KMS-11 (cell line): Measurements from ENCODE around the gene TRPV5.

Source experiments
- H2AFZ ChIP-seq: fragments of 200-600 bp; sonication (generic); 2 replicates; pipeline ENCODE4 v1.6.1; 2016; ENCODE audit warnings: antibody characterized with exemption, mixed run types, low read depth
- H3K27ac ChIP-seq: fragments of 200-600 bp; sonication (generic); 2 replicates; pipeline ENCODE4 v1.6.1; 2016; ENCODE audit warnings: mild to moderate bottlenecking, mixed run types
- H3K27me3 ChIP-seq: fragments of 200-600 bp; sonication (generic); 2 replicates; pipeline ENCODE4 v1.6.1; 2017; ENCODE audit warnings: mild to moderate bottlenecking, low read depth, mixed run types, moderate library complexity; ENCODE audit not compliant: insufficient read depth
- H3K36me3 ChIP-seq: fragments of 200-600 bp; sonication (generic); 2 replicates; pipeline ENCODE4 v1.6.1; 2017; ENCODE audit warnings: mild to moderate bottlenecking, mixed run types; ENCODE audit not compliant: insufficient read depth
- H3K4me1 ChIP-seq: fragments of 200-600 bp; sonication (generic); 2 replicates; pipeline ENCODE4 v1.6.1; 2016; ENCODE audit warnings: mild to moderate bottlenecking, low read depth, mixed run types; ENCODE audit not compliant: poor library complexity, severe bottlenecking
- H3K4me2 ChIP-seq: fragments of 200-600 bp; sonication (generic); 2 replicates; pipeline ENCODE4 v1.7.0; 2016; ENCODE audit warnings: mild to moderate bottlenecking, mixed run types
- H3K4me3 ChIP-seq: fragments of 200-600 bp; sonication (generic); IDR thresholded peaks from 2 replicates; pipeline ENCODE4 v1.6.1; 2017; ENCODE audit warnings: low read depth, low read length, mixed read lengths; ENCODE audit not compliant: insufficient read depth
- H3K79me2 ChIP-seq: fragments of 200-600 bp; sonication (generic); 2 replicates; pipeline ENCODE4 v1.6.1; 2016; ENCODE audit warnings: low read depth, mixed run types; ENCODE audit not compliant: insufficient read depth
- H3K9ac ChIP-seq: fragments of 200-600 bp; sonication (generic); 2 replicates; pipeline ENCODE4 v1.6.1; 2016; ENCODE audit warnings: mild to moderate bottlenecking, mixed run types
- H4K20me1 ChIP-seq: fragments of 200-600 bp; sonication (generic); 2 replicates; pipeline ENCODE4 v1.6.1; 2016; ENCODE audit warnings: mild to moderate bottlenecking, mixed run types; ENCODE audit not compliant: insufficient read depth
- TF ChIP-seq, protein P1 (sequence below): fragments of 200-600 bp; sonication (generic); conservative IDR thresholded peaks from 2 replicates; pipeline ENCODE4 v1.6.1; 2017; ENCODE audit warnings: low read depth, mild to moderate bottlenecking, antibody characterized with exemption, low read length, moderate library complexity, mixed read lengths

TRPV5 gene

DNA sequence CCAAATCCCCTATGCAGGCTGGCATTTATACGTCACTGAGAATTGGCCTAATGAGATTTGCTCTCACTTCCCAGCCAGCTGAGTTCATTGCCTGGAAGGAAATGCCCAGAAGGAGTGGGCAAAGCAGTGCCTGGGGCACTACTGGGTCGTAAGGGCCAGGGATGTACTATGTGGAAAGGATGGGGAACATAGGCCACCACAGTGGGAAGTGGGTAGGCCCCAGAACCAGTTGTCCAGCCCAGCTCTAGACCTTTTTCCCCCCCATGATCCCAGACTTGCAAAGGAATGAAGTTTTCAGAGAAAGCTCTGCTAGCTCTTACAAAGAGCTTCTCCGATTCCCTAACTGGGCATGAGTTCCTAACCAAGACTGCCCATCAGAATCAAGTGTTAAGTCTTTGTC, 13.9 kb downstream of the TRPV5 start:
- H4K20me1 ChIP-seq: no peaks in the 10 kb centered on the region
- H3K9ac ChIP-seq: no peak overlapping the region
- no peaks in the 10 kb centered on the region for H3K4me1 ChIP-seq

DNA sequence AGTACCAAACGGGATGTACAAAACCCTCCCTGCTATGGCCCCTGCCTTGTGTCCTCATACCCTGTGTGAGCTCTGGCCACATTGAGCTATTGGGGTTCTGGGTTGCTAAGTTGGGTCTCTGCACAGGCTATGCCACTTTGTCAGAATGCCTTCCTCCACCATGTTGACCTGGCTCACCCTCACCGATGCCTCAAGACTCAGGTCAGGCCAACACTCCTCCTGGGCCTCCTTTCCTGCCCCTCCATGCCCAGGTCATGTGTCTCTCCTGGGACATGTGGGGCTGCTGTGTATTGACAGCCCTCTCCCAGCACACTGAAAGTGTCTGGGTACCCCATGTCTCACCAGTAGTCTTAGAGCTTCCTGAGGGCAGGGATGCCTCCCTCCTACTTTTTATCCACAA, 14.6 kb downstream of the TRPV5 start:
- no peaks in the 10 kb centered on the region for H3K79me2 ChIP-seq
- no peaks in the 10 kb centered on the region for H3K4me1 ChIP-seq
- H3K4me2 ChIP-seq: no peak overlapping the region
- no peak overlapping the region for H3K9ac ChIP-seq
- no peaks in the 10 kb centered on the region for H3K36me3 ChIP-seq
- H2AFZ ChIP-seq: no peak overlapping the region
- H3K27ac ChIP-seq: no peak overlapping the region
- H4K20me1 ChIP-seq: no peaks in the 10 kb centered on the region
- H3K27me3 ChIP-seq: no peaks in the 10 kb centered on the region
- H3K4me3 ChIP-seq: no peak overlapping the region
- TF ChIP-seq, protein P1, sequence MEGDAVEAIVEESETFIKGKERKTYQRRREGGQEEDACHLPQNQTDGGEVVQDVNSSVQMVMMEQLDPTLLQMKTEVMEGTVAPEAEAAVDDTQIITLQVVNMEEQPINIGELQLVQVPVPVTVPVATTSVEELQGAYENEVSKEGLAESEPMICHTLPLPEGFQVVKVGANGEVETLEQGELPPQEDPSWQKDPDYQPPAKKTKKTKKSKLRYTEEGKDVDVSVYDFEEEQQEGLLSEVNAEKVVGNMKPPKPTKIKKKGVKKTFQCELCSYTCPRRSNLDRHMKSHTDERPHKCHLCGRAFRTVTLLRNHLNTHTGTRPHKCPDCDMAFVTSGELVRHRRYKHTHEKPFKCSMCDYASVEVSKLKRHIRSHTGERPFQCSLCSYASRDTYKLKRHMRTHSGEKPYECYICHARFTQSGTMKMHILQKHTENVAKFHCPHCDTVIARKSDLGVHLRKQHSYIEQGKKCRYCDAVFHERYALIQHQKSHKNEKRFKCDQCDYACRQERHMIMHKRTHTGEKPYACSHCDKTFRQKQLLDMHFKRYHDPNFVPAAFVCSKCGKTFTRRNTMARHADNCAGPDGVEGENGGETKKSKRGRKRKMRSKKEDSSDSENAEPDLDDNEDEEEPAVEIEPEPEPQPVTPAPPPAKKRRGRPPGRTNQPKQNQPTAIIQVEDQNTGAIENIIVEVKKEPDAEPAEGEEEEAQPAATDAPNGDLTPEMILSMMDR: no peak

More for the DNA sequence above, 13.9 kb downstream of the TRPV5 start:
- TF ChIP-seq, protein P1: no peak
- H2AFZ ChIP-seq: no peak overlapping the region
- no peaks in the 10 kb centered on the region for H3K79me2 ChIP-seq
- H3K4me3 ChIP-seq: no peak overlapping the region
- H3K36me3 ChIP-seq: no peaks in the 10 kb centered on the region
- no peak overlapping the region for H3K27ac ChIP-seq
- H3K27me3 ChIP-seq: no peaks in the 10 kb centered on the region
- no peak overlapping the region for H3K4me2 ChIP-seq

DNA sequence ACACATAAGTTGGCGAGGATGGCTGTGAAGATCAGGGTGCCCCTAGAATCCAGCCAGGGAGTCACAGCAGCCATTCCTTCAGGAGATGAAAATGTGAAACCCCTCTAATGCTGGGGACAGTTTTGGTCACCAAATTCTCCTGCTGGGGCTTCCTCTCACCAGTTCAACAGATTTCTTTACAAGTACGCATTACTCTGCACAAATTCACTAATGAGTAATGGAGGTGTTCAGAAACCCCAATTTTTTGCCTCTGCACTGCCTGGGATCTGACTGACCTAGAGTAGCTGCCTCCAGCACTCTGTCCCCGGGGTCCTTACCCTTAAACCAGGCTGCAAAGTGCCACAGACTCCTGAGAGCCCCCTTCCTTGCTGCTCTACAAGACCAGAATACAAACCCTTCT, 16.1 kb downstream of the TRPV5 start:
- Histone ChIP-seq H4K20me1 (no peaks in the 10 kb centered on the region), H3K9ac (no peak overlapping the region), H3K4me3 (no peak overlapping the region), H3K4me2 (no peak overlapping the region), H3K27me3 (no peaks in the 10 kb centered on the region), H3K79me2 (no peaks in the 10 kb centered on the region), H2AFZ (no peak overlapping the region), H3K4me1 (no peaks in the 10 kb centered on the region), H3K27ac (no peak overlapping the region), H3K36me3 (no peaks in the 10 kb centered on the region)
- TF ChIP-seq, protein P1: no peak

DNA sequence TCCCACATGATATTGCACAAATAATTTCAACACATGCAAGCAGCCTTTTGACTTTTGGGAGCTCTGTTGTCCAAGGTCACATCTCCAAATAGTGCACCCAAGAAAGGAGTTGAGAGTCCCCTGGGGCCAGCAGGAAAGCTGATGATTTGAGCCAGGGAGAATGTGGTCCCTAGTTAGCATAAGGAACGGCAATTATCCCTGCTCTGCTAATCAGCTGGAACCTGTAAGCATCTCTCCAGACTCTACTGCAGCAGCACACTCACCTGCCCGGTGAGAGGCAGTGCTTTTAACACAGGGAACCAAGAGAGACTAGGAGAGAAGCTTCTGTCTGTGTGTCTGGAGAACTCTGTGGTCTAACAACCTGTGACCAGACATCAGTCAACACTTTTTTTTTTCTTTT, 17.0 kb downstream of the TRPV5 start:
- H3K27me3 ChIP-seq: no peaks in the 10 kb centered on the region
- no peaks in the 10 kb centered on the region for H3K4me1 ChIP-seq
- no peak overlapping the region for H3K9ac ChIP-seq
- H4K20me1 ChIP-seq: no peaks in the 10 kb centered on the region
- no peaks in the 10 kb centered on the region for H3K36me3 ChIP-seq
- TF ChIP-seq, protein P1: no peak
- H3K4me3 ChIP-seq: no peak overlapping the region
- no peak overlapping the region for H2AFZ ChIP-seq
- no peak overlapping the region for H3K4me2 ChIP-seq
- H3K79me2 ChIP-seq: no peaks in the 10 kb centered on the region
- H3K27ac ChIP-seq: no peak overlapping the region
